Activated CD4-positive, CD25-positive, alpha-beta regulatory T cell treated with anti-CD3 and anti-CD28 coated beads, Interleukin-2, amount 50 U/mL, for 24 hours (primary cell): ENCODE measurements around the gene PRSS38.
"Not testable (repeated sequence)": the region's sequence is repeated elsewhere in the genome, so short reads cannot be mapped to it uniquely, and the experiment has no call there.

Source experiments
- ATAC-seq, 2 donors: fragments of 150-1000 bp; cut with Tn5 transposase; one replicate each; pipeline ENCODE4 v1.10.0; 2021; ENCODE audit warnings: mild to moderate bottlenecking in 1 of 2, moderate library complexity in 1 of 2

The PRSS38 gene

DNA sequence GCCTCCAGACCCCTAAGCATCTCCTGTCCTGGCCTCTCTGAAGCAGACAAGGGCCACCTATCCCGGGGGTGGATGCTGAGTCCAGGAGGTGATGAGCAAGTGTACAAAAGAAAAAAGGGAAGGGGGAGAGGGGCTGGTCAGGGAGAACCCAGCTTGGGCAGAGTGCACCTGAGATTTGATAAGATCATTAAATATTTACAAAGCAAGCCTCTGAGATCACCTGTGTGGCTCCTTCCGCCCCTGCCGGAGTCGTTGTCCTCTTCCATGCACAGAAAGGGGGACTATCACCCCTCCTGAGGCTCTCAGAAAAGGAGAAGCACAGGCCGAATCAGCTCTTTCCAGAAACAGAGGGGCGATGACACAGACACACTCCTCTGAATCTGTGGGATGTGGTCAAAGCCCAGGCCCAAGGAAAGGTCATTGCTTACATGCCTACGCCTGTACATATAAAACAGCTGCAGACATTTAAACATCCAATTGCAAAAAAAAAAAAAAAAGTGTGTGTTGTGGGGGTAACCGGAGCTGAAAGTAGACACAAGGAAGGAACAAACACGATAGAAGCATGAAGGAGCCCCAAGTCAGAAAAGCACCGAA is 30.9 kb downstream of the PRSS38 start:
- ATAC-seq, result no peak

DNA sequence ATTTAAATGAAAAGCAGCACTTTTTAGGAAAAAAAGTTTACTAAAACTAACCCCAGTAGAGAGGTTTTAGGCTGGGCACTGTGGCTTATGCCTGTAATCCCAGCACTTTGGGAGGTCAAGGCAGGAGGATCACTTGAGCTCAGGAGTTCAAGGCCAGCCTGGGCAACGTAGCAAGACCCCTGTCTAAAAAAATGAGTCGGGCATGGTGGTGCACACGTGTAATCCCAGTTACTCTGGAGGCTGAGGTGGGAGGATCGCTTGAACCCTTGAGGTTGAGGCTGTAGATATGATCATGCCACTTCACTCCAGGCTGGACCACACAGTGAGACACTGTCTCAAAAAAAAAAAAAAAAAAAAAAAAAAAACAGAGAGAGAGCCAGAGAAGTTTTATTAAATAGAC is 31.6 kb downstream of the PRSS38 start:
- not testable (repeated sequence) for ATAC-seq

DNA sequence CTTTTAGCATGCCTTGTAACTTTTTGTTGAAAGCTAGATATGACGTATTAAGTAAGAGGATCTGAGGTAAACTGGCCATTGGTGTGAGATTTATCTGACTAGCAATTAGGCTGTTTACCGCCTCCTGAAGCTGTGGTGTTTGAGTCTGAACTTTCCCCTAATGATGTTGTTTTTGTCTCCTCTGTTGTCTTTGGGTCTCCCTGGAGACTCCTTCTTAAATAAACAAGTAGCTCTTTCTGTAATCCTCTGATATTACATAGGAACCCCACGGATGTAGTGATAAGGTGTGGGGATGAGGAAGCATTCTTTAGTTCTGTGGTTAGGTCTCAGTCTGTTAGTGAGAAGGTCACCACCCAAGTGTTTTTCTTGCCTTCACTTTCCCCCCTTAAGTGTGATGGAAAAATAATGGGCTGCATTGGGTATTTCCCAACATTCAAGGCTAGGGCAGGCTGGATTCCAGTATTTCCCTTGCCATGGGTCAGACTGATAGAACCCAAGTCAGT is 33.0 kb downstream of the PRSS38 start:
- no peak for ATAC-seq

DNA sequence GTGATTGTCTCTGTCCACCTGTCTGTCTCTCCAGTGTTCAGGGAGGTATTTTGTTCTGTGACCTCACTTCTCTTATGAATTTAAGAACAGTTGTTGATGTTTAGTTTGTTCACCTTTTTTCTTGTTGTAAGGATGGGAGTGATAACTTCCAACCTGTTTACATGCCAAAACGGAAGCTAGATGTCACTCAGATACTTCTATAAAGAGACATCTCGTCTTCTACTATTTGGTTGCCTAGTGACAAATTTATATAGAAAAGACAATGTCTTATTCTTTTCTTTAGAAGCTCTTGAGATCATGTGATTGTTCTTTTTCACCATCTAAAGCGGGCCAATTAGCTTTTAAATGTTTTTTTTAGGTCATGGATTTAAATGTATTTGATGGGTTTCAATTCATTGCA is 33.8 kb downstream of the PRSS38 start:
- ATAC-seq, result no peak

DNA sequence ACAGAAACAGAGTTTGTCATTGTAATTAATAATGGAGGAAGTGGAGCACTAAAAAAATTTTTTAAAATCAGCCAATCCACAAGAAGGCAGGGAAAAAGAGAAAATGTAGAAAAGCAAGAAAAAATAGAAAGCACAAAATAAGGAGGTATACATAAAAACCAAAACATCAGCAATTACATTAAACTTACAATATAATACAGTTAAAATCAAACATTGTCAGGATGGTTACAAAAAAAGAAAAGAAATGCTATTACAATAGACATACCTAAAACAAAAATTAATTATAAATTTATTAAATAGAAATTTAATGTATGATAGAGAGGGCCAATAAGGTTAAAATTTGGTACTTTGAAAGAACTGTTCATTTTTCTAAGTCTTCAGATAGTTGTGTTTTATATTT is 38.7 kb downstream of the PRSS38 start:
- ATAC-seq, result no peak

DNA sequence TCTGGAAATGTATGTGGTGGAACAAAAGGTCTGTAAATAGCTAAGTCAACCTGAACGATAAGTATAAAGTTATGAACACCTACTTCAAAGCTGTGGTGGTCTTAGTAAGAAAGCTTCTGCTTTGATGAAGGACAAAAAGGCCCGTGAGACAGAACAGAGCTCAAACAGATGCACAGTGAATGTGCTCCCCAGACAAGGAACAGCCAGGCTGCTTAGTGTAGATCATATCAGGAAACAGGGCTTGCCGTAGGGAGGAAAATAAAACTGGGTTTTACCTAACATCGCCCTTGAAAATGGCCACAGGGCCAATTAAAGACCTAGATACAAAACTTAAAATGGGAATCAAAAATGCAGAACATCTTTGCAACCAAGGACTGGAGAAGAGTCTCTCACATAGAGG is 40.2 kb downstream of the PRSS38 start:
- ATAC-seq, result no peak

DNA sequence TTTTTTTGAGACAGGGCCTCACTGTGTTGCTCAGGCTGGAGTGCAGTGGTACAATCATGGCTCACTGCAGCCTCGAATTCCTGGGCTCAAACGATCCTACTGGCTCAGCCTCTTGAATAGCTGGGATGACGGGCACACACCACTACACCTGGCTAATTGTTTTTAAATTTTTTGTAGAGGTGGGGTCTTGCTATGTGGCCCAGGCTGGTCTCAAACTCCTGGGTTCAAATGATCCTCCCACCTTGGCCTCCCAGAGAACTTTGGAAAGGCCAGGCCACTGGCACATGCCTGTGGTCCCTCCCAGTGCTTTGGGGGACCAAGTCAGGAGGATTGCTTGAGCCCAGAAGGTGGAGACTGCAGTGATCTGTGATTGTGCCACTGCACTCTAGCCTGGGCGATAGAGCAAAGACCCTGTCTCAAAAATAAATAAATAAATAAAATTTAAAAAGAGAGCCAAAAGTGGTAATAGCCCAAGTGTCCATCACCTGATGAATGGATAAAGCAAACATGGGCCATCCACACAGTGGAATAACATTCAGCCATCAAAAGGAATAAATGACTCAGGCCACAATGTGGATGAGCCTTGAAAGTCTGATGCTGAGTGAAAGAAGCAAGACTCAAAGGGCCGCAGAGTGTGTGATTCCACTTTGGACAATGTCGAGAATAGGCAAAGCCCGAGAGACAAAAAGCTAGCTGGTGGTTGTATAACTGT is 40.8 kb downstream of the PRSS38 start:
- no peak for ATAC-seq

DNA sequence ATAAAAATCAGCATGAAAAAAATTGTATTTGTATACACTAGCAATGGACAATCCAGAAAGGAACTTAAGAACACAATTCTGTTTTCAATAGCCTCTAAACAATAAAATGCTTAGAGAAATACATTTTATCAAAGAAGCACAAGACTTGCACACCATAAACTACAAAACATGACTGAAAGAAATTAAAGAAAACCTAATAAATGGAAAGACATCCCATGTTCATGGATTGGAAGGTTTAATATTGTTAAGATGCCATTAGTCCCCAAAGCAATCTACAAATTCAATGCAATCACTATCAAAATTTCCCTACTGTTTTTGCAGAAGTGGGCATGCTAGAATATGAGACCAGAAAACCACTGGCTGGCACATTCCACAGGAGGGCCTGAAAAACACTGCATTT is 49.4 kb downstream of the PRSS38 start:
- ATAC-seq, result no peak

DNA sequence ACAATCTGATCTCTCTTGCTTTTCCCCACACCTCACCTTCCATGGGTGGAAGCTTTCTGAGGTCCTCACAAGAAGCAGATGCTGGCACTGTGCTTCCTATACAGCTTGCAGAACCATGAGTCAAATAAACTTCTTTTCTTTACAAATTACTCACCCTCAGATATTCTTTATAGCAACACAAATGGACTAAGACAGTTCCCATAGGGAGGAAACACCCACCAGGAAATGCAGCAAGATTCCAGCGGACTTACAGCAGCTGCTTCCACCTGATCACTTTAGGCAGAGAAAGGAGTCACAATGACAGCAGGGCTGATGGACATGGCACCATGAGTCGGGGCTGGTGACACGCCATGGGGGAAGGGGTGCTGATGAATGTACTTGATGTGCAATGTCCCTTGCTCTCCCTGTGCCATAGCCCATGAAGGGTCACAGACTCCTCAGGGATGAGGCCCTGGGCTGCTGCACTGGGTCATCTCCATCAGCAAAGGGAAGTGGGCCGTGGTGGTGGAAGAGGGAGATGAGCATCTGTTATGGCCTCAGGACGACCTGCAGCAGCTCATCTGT is 53.9 kb downstream of the PRSS38 start:
- ATAC-seq, result no peak

DNA sequence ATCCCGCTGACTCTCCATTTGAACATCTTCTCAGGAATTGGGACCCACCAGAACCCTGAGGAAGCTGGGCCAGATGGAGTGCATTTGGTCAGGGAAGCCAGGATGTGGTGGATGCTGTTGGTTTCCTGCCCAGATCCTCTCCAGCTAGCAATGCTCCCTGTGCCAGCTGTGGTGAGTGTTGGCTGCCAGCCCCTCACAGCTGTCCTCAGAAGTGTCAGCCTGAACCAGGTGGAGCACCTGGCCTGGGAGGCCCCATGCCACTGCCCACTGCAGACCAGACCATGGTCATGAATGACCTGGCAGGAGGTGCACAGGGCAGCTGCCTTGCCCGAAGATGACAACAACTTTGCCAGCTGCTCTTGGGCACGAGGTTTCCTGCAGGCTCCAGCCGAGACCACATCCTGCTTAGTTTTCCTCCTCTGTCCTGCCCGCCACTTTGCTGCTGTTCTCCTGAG is 54.4 kb downstream of the PRSS38 start:
- peak in 1 of 2 donors; percentile 17 for ATAC-seq

DNA sequence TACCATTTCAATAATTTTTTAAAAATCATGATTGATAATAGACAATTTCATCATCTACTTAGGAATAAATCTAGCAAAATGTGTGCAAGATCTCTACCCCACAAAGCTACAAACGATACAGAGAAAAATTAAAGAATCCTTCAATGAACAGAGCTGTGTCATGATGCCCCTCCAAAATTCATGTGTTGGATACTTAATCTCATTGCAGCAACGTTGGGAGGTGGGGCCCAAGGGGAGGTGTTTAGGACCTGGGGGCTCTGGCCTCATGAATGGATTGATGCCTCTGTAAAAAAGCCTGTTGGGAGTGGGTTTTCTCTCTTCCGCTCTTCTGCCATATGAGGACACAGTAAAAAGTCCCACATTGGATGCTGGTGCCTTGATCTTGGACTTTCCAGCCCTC is 54.9 kb downstream of the PRSS38 start:
- no peak for ATAC-seq

DNA sequence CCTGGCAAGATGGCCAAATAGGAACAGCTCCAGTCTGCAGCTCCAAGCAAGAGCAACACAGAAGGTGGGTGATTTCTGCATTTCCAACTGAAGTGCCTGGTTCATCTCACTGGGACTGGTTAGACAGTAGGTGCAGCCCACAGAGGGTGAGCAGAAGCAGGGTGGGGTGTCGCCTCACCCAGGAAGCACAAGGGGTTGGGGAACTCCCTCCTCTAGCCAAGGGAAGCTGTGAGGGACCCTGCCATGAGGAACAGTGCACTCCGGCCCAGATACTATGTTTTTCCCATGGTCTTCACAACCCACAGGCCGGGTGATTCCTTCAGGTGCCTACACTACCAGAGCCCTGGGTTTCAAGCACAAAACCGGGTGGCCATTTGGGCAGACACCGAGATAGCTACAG is 56.4 kb downstream of the PRSS38 start:
- ATAC-seq, result not testable (repeated sequence)

DNA sequence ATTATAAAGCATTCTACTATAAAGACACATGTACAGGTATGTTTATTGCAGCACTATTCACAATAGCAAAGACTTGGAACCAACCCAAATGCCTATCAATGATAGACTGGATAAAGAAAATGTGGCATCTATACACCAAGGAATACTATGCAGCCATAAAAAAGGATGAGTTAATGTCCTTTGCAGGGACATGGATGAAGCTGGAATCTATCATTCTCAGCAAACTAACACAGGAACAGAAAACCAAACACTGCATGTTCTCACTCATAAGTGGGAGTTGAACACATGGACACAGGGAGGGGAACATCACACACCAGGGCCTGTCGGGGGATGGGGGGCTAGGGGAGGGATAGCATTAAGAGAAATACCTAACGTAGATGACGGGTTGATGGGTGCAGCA is 62.3 kb downstream of the PRSS38 start:
- ATAC-seq, result not testable (repeated sequence)

DNA sequence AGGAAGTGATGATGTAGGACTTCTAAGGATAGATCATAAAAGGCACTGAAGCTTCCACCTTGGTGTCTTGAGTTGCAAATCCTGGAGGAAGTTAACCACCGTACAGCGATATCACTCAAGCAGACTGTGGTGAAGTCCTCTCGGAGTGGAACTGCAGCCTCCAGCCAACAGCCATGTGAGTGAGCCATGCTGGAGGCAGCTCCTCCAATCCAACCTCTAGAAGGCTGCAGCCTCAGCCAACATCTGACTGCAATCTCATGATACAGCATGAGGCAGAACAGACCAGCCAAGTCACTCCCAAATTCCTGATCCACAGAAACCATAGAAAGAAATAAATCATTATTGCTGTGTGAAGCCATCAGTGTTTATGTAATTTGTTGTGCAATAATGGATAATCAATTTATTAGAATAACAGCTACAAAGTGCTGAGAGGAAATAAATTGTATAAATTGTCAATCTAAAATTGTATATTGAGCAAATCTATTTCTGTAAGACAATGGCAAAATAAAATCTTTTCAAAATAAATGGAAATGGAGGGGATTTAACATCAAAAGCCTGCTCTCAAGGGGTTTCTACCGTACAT is 65.0 kb downstream of the PRSS38 start:
- ATAC-seq, result no peak

DNA sequence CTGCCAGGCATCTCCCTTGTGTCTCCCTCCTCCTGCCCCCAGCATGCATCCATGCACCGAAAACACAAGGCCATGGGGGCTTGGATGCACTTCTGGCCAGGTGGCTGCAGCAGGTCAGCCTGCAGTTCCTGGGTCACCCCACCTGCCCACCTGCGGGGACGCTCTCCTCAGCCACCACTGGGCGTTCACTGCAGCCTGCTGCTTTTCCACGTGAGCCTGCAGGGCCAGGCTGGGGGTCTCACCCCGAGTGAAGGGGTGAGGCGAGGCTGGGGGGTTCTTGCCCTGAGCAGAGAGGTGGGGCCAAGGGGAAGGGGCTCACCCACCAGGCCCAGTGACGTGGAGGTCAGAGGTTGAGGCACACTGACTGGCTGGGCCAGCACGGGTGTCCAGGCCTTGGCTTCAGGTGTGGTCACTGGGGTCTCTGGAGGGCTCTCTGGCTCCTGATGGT is 67.6 kb downstream of the PRSS38 start:
- no peak for ATAC-seq

DNA sequence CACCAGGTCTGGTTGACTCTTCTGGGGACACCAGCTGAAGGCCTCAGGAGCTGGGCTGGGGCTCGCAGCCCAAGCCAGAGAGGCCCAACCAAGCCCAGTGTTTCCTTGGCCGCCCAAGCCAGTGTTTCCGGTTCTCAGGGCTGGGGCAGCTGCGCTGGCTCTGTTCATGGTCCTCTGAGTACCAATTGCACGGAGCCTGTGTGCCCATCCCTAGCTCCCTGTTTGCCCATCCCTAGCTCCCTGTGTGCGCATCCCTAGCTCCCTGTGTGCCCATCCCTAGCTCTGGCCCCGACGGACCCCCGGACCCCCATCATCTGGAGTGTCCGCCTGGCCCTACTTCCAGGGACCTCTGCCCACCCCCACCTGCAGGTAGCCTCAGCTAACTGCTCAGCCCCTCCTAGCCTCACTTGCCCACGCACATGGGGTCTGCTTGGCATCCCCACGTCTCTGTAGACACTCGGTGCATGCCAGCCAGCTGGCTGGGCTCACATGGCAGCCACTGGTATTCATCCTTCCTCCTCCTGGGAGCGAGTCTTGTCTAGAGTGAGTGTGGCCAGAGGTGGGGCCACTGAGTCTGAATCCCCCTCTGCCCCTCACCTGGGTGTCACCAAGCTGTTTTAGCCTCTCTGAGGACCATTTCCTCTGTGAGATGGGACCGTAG is 68.3 kb downstream of the PRSS38 start:
- no peak for ATAC-seq

DNA sequence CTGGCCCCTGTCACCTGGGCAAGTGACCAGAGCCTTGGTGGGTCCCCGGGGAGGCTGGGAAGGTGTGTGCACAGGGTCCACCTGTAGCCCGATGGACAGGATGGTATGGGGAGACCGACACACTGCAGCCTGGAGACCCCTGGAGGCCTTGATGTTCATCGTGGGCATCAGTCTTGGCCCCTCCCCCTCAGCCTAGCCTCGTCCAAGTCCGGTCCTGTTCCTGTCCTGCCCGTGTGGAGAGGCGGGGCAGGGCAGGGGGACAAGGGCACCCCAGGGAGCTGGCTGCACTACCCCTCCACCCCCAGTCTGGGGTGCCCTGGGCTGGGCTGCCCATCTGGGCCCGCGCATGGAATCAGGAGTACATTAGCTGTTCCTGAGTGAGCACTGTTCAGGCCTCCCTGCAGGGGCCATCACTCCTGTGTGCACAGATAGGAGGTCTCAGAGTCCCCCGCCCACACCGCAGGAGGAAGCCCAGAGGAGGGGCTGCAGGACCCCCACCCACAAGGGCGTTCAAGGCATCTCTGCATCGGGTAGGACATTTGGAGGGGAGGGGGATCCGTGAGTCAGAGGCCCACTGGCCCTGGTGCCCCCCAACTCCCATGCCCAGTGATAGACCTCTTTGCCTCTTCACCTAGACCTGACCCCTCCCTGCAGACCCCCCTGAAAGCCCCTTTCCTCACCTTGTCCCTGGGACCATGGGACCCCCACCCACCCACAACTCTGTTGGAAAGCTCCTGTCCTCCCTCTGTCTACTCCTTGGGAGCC is 69.1 kb downstream of the PRSS38 start:
- no peak for ATAC-seq

DNA sequence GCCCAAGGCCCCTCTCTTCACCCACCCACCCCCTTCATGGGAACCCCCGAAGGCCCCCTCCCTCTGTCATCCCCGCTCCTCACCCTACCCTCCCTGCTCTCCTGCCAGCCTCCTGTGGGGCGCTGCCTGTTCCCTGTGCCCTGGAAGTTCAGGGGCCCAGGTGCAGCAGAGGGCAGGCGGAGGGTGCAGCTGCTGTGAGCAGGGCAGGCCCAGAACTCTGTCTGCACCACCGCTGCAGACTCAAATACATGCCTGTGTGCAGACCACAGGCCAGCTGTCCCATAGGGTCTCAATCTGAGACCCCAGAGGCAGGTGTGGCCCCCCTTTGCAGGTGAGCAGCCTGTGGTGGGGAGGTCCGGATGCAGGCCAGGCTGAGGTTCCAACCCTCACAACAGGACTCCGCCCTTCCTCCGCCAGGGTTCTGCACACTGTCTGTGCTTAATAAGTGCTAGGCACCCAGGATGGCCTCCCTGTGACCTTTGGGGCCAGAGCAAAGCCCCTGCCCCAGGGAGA is 69.7 kb downstream of the PRSS38 start:
- ATAC-seq, result peak; percentile 25 to 40

DNA sequence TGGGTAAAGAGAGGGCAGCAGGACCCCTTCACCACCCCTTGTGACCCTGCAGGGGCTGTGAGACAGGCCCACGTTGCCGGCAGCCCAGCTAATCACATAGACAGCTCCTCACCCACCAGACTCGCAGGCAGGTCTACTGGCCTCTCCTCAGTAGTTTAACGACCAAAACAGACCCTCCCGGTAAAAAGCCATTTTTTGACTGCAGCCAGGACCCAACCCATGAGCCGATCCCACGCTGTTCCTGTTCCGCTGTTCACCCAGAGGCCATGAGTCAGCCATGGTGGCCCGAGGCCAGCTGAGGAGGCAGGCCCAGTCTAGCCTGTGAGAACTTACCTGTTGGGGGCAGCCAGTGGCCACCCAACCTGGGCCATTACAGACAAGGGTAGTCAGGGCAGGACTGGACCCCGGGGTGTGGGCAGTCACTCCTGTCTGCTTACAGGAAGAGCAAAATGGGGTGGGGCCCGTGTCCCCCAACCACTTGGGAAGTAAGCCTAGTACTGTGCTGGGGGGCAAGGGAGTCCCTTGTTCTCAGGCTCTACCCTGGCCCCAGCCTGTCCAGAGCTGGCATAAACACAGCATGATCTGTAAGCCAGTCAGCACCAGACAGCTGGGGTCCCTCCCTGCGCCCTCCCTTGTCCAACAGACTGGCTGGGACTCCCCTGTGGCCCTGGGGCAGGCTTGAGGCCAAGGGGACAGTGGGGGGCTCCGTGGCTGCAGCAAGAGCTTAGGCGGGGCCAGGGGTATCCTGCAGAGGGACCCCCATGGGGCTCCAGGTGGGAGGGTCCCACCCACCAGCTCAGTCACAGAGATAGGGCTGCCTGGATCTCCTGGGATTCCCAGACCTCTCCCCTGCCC is 70.4 kb downstream of the PRSS38 start:
- ATAC-seq, result peak in 1 of 2 donors; percentile 27

DNA sequence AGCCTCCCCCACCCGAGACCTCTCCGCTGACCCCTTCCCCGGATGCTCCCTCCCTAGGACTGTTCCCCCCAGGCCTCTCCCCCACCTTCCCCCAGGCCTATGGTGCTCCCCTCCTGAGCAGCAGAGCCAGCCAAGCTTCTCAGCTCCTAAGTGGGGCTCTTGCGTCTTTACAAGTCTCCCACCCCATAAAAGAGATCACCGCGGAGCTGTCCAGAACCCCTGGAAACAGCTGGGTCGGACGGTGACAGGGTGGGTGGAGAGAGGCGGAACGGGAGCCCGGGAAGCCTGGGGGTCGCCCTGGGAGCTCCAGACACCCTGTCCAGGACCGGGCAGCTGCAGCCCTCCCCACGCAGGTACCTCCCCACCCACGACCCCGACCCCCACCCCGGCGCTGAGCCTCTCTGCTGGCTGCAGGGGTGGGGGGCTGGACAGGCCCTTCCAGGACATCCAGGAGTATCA is 71.1 kb downstream of the PRSS38 start:
- no peak for ATAC-seq
